ENCODE data around the gene PIM3. TPM values are rescaled to one million over a fixed set of nuclear protein-coding genes. Genes with fewer than 3 reads are reported as not detected.

Gene PIM3
- total and polyA plus RNA-seq, 2 of the 8 experiments (the other 6 are each of a cell fraction or from before 2014, with no cell fraction given): 22.6 to 30.0 TPM

- Histone ChIP-seq H3K36me3 (ENCODE audit: control insufficient read depth in 2 of 4, insufficient read depth in 4 of 4, low read length in 3 of 4) (peaks cover 8 to 18% (median 12%) of the 10 kb centered on the region in 4 experiments; a peak in 6 of 8 replicates), H4K8ac (ENCODE audit: extremely low read depth, insufficient read depth, low read length) (no peak overlapping the region), H4K91ac (replicated peaks; ENCODE audit: insufficient read length, low read length) (no peak overlapping the region), H2BK120ac (replicated peaks; ENCODE audit: low read depth, low read length) (no peak overlapping the region), H2BK12ac (ENCODE audit: low read depth, low read length) (no peak overlapping the region), H3K27me3 (replicated peaks in 1 of 4; ENCODE audit: control insufficient read depth in 3 of 4, extremely low read depth in 1 of 4, insufficient read depth in 3 of 4, low read length in 3 of 4) (peaks cover 0 to 12% (median 6%) of the 10 kb centered on the region in 4 experiments; a peak in 5 of 7 replicates), H2AK5ac (ENCODE audit: low read depth, low read length) (no peak overlapping the region), H3K4me3 (ENCODE audit: extremely low read depth in 1 of 4, insufficient read depth in 2 of 4, low read depth in 3 of 4, low read length in 4 of 4) (no peak overlapping the region), H2BK15ac (ENCODE audit: low read length) (no peak overlapping the region), H3K23me2 (ENCODE audit: low read depth, low read length) (peaks cover 13% of the 10 kb centered on the region; the same call in 1 of the 2 replicates), H3K79me2 (ENCODE audit: control insufficient read depth in 1 of 2, insufficient read depth in 2 of 2, low read length in 2 of 2) (peaks cover 0 to 19% of the 10 kb centered on the region in 2 experiments; a peak in 1 of 4 replicates), H3K18ac (ENCODE audit: extremely low read depth, low read length) (no peak overlapping the region), H3K9ac (replicated peaks in 1 of 4; ENCODE audit: extremely low read depth in 1 of 4, low read depth in 3 of 4, low read length in 3 of 4) (no peak overlapping the region), H2AFZ (ENCODE audit: low read length) (no peak overlapping the region), H3K14ac (ENCODE audit: insufficient read length) (no peak overlapping the region), H3K4me2 (ENCODE audit: insufficient read depth in 1 of 2, low read depth in 2 of 2, low read length in 2 of 2) (no peak overlapping the region), H2BK5ac (ENCODE audit: low read depth, low read length) (no peak overlapping the region), H3K4ac (replicated peaks; ENCODE audit: insufficient read length, low read depth, low read length) (no peak overlapping the region), H4K20me1 (replicated peaks in 1 of 2; ENCODE audit: control insufficient read depth in 1 of 2, insufficient read depth in 2 of 2, low read length in 2 of 2) (peaks cover 16 to 20% of the 10 kb centered on the region in 2 experiments), H3K79me1 (ENCODE audit: low read depth, low read length) (0 out of 2 replicates have a peak, but pooled peaks cover 2% of the 10 kb centered on the region), H3K23ac (ENCODE audit: insufficient read length) (no peak overlapping the region), H3K56ac (replicated peaks; ENCODE audit: insufficient read length, low read depth, low read length) (no peak overlapping the region), H4K5ac (ENCODE audit: insufficient read length, low read depth, low read length) (no peak overlapping the region), H3K9me3 (ENCODE audit: insufficient read depth in 2 of 2, low read depth in 1 of 2, low read length in 1 of 2) (no peaks in the 10 kb centered on the region), H3K4me1 (replicated peaks in 1 of 4; ENCODE audit: control insufficient read depth in 3 of 4, insufficient read depth in 4 of 4, low read length in 3 of 4) (peaks cover 0 to 28% (median 13%) of the 10 kb centered on the region in 4 experiments; a peak in 5 of 7 replicates), H2BK20ac (ENCODE audit: low read length) (no peak overlapping the region), H3K27ac (ENCODE audit: low read depth, low read length) (no peak overlapping the region)
- WGBS, 2 experiments (ENCODE audit: extremely low coverage in 1 of 2, insufficient coverage in 1 of 2, insufficient read length in 1 of 2, insufficient replicate concordance in 2 of 2, low coverage in 1 of 2, low lambda C conversion rate in 2 of 2, missing lambda C conversion rate in 1 of 2): 96% methylated on average over 6 of the region's 6 CpGs; no CpG with 5 or more reads in 1 of the 2 experiments
- DNase-seq (ENCODE audit: low read depth in 1 of 2, low spot score in 2 of 2) (no peak), FAIRE-seq (no peak)
- TF ChIP-seq MAFK (IDR thresholded peaks at IDR 0.05; ENCODE audit: low read depth, low read length) (no peak), SP1 (IDR thresholded peaks at IDR 0.05; ENCODE audit: low read depth, low read length) (no peak)
- ChIA-PET CTCF (ENCODE audit: partially characterized antibody) (interaction anchor here (1.0 to 1.7 kb wide), 3 partner anchors 16 to 196 kb away, joined by 3 to 4 read pairs (median 4); no protein-coding TSS in a partner anchor), POLR2A (ENCODE audit: partially characterized antibody) (interaction anchor here (0.9 to 1.0 kb wide), 2 partner anchors 8 to 13 kb away, joined by 3 read pairs; no protein-coding TSS in a partner anchor)
Observed at GRCh38 chr22:49963647-49964026, 3.1 kb downstream of the PIM3 start.

Data from H1 (cell line).